HG02885 (cell line): ENCODE measurements around the gene MYBBP1A.

Experiments used
- ATAC-seq: cut with Tn5 transposase; IDR thresholded peaks from one replicate; pipeline ENCODE4 v1.9.1; 2021; ENCODE audit warnings: mild to moderate bottlenecking; ENCODE audit not compliant: unreplicated experiment, poor library complexity

The MYBBP1A gene

GRCh38 chr17:4539576-4540223 lies 15.5 kb downstream of the MYBBP1A start:
- ATAC-seq: no peak

- ATAC-seq: no peak
Measured at GRCh38 chr17:4539025-4539424, 16.2 kb downstream of the MYBBP1A start.

- ATAC-seq: no peak
Measured at GRCh38 chr17:4538236-4539002, 16.8 kb downstream of the MYBBP1A start.

GRCh38 chr17:4537451-4538235 lies 17.5 kb downstream of the MYBBP1A start:
- no peak for ATAC-seq

- no peak for ATAC-seq
Measured at GRCh38 chr17:4536742-4537411, 18.3 kb downstream of the MYBBP1A start.

- no peak for ATAC-seq
Measured at GRCh38 chr17:4536259-4536741, 18.9 kb downstream of the MYBBP1A start.

- no peak for ATAC-seq
Measured at GRCh38 chr17:4535667-4536258, 19.4 kb downstream of the MYBBP1A start.

GRCh38 chr17:4534928-4535666 lies 20.1 kb downstream of the MYBBP1A start:
- ATAC-seq: no peak

- ATAC-seq: no peak
Measured at GRCh38 chr17:4534515-4534914, 20.7 kb downstream of the MYBBP1A start.

- ATAC-seq: no peak
Measured at GRCh38 chr17:4533523-4534504, 21.4 kb downstream of the MYBBP1A start.

- ATAC-seq: no peak
Measured at GRCh38 chr17:4532860-4533522, 22.2 kb downstream of the MYBBP1A start.

GRCh38 chr17:4531988-4532736 lies 23.0 kb downstream of the MYBBP1A start:
- no peak for ATAC-seq

GRCh38 chr17:4530799-4531730 lies 24.1 kb downstream of the MYBBP1A start:
- no peak for ATAC-seq

- ATAC-seq: no peak
Measured at GRCh38 chr17:4529533-4530152, 25.5 kb downstream of the MYBBP1A start.

- ATAC-seq: no peak
Measured at GRCh38 chr17:4527566-4528125, 27.5 kb downstream of the MYBBP1A start.
